B cell (primary cell): ENCODE data around the gene PDGFRB. TPM values are rescaled to one million over a fixed set of nuclear protein-coding genes. Genes with fewer than 3 reads are reported as not detected.
A peak's percentile ranks its signal among the peaks of the same experiment; 100 is the strongest.

ENCODE experiments used
- ATAC-seq: fragments of 200-7000 bp; cut with Tn5 transposase; one replicate; pipeline ENCODE4 v1.10.0; 2021; ENCODE audit warnings: low read depth, mild to moderate bottlenecking, moderate number of reproducible peaks, moderate library complexity
- CTCF ChIA-PET: fragments of 350-600 bp; sonication (Branson Sonifier 250); formaldehyde crosslinking; loops from one replicate; lab custom pipeline; 2021; ENCODE audit warnings: antibody characterized with exemption, inconsistent platforms; lab: Charles Lee
- POLR2A ChIA-PET: fragments of 350-600 bp; sonication (Branson Sonifier 250); formaldehyde crosslinking; loops from one replicate; lab custom pipeline; 2021; ENCODE audit warnings: antibody characterized with exemption; lab: Charles Lee
- DNase-seq: peaks from one replicate; pipeline ENCODE4 v3.0.0; 2013
- H2AFZ ChIP-seq: 2 replicates; pipeline ENCODE4 v1.6.1; 2012; ENCODE audit warnings: mild to moderate bottlenecking, low read depth, low read length; ENCODE audit not compliant: insufficient read depth, poor library complexity, severe bottlenecking
- H3K27ac ChIP-seq, 2 donors: 1 replicate in 1 of 2; 2 replicates in 1 of 2; pipeline ENCODE4 v1.5.1; 2012 to 2013; ENCODE audit warnings: low read length in 2 of 2, mild to moderate bottlenecking in 2 of 2, moderate library complexity in 1 of 2
- H3K27me3 ChIP-seq, 4 experiments: fragments of 200-600 bp in 1 of 4; sonication (generic) in 1 of 4; replicated peaks in 1 of 4; 1 replicate in 2 of 4; 2 replicates in 2 of 4; pipeline versions ENCODE4 v1.6.1 to v1.7.0; 2013 to 2016; ENCODE audit warnings: low read length in 3 of 4, mild to moderate bottlenecking in 2 of 4, mixed read lengths in 1 of 4, moderate library complexity in 1 of 4; ENCODE audit not compliant: insufficient read depth in 4 of 4, control insufficient read depth in 3 of 4; ENCODE audit errors: control extremely low read depth in 1 of 4
- H3K36me3 ChIP-seq, 2 experiments: replicated peaks in 1 of 2; 1 replicate in 1 of 2; 2 replicates in 1 of 2; pipeline versions ENCODE4 v1.6.1 to v1.7.1; 2013; ENCODE audit warnings: low read length in 1 of 2; ENCODE audit not compliant: insufficient read depth in 2 of 2, control insufficient read depth in 1 of 2; ENCODE audit errors: control extremely low read depth in 1 of 2, extremely low read depth in 1 of 2
- H3K4me1 ChIP-seq, 2 donors: fragments of 200-600 bp in 1 of 2; sonication (generic) in 1 of 2; 1 replicate in 1 of 2; 2 replicates in 1 of 2; pipeline versions ENCODE4 v1.5.1 to v1.6.1; 2013 to 2017; ENCODE audit warnings: low read length in 2 of 2; ENCODE audit not compliant: control insufficient read depth in 2 of 2, insufficient read depth in 2 of 2
- H3K4me2 ChIP-seq: replicated peaks from 2 replicates; pipeline ENCODE3; 2012; ENCODE audit warnings: mild to moderate bottlenecking, low read depth, low read length; ENCODE audit not compliant: poor library complexity, severe bottlenecking
- H3K4me3 ChIP-seq, 5 experiments: fragments of 200-600 bp in 1 of 5; sonication (generic) in 1 of 5; 1 replicate in 3 of 5; 2 replicates in 2 of 5; pipeline versions ENCODE4 v1.5.1 to v1.7.0; 2011 to 2016; ENCODE audit warnings: low read length in 4 of 5, mild to moderate bottlenecking in 4 of 5, low read depth in 2 of 5, control low read depth in 1 of 5, moderate library complexity in 1 of 5; ENCODE audit not compliant: insufficient read depth in 1 of 5; ENCODE audit errors: control extremely low read depth in 1 of 5, extremely low read depth in 1 of 5
- H3K79me2 ChIP-seq: fragments of 200-600 bp; sonication (generic); one replicate; pipeline ENCODE4 v1.6.0; 2016; ENCODE audit warnings: low read length; ENCODE audit not compliant: control insufficient read depth, insufficient read depth
- H3K9ac ChIP-seq: fragments of 200-600 bp; sonication (generic); 2 replicates; pipeline ENCODE4 v1.6.1; 2017; ENCODE audit warnings: mild to moderate bottlenecking, low read length, moderate library complexity
- H3K9me3 ChIP-seq, 3 donors: one replicate each; pipeline versions ENCODE4 v1.6.1 to v1.7.1; 2013; ENCODE audit warnings: low read length in 2 of 3; ENCODE audit not compliant: control insufficient read depth in 2 of 3, insufficient read depth in 1 of 3; ENCODE audit errors: control extremely low read depth in 1 of 3
- H4K20me1 ChIP-seq: 2 replicates; pipeline ENCODE4 v1.6.0; 2012; ENCODE audit warnings: mild to moderate bottlenecking, low read length; ENCODE audit not compliant: insufficient read depth, control insufficient read depth, poor library complexity, severe bottlenecking
- H3K27ac Mint-ChIP-seq: one replicate; pipeline ENCODE4 v1.8.0; 2021; ENCODE audit warnings: mixed read lengths
- H3K27me3 Mint-ChIP-seq: one replicate; pipeline ENCODE4 v1.8.0; 2021; ENCODE audit warnings: mixed read lengths
- H3K4me1 Mint-ChIP-seq: one replicate; pipeline ENCODE4 v1.8.0; 2021; ENCODE audit warnings: mixed read lengths
- H3K4me3 Mint-ChIP-seq: one replicate; pipeline ENCODE4 v1.8.0; 2021; ENCODE audit warnings: mixed read lengths
- H3K9me3 Mint-ChIP-seq: one replicate; pipeline ENCODE4 v1.8.0; 2022; ENCODE audit warnings: mixed read lengths; ENCODE audit not compliant: insufficient read depth
- EZH2 ChIP-seq: IDR thresholded peaks from 2 replicates; pipeline ENCODE4 v1.6.1; 2012; ENCODE audit warnings: borderline replicate concordance, low read depth, mild to moderate bottlenecking, moderate library complexity, low read length; ENCODE audit not compliant: insufficient read depth, poor library complexity, severe bottlenecking
- whole genome bisulfite sequencing: methylation state at CpG from one replicate; pipeline ENCODE4 v1.1.5; 2013; ENCODE audit warnings: missing lambda C conversion rate; ENCODE audit not compliant: insufficient coverage; 5-methylcytosine and 5-hydroxymethylcytosine counted together
- intact Hi-C: fragments of 100-400 bp; cut with micrococcal nuclease; formaldehyde crosslinking; loops from one replicate; pipeline ENCODE4 v1.10.0; 2022
- polyA plus RNA-seq: library from polyadenylated mRNA; depleted of rRNA; stranded (reverse); fragments of >200 nt; gene quantifications from 2 replicates; pipeline ENCODE4 v1.2.3, GENCODE V29; 2012
- total RNA-seq, 2 donors: library from RNA; stranded (reverse); fragments of 120-200 nt in 1 of 2; gene quantifications; 1 replicate in 1 of 2; 2 replicates in 1 of 2; pipeline versions ENCODE4 v1.2.3 to v1.2.4, GENCODE V29; 2013 to 2022
- TF ChIP-seq, protein P1 (sequence below): fragments of 200-600 bp; IDR thresholded peaks from one replicate; pipeline ENCODE4 v1.8.0; 2022; ENCODE audit warnings: antibody characterized with exemption, mild to moderate bottlenecking

Gene PDGFRB
- total and polyA plus RNA-seq, 2 donors (not counting 1 experiment from before 2014, with no cell fraction given) = 0.42 to 3.6 TPM

GRCh38 chr5:150130493-150130922, 25.1 kb downstream of the PDGFRB start:
- no peaks in the 10 kb centered on the region for H4K20me1 ChIP-seq
- H3K79me2 ChIP-seq = no peaks in the 10 kb centered on the region
- H3K27ac Mint-ChIP-seq = no peak overlapping the region
- DNase-seq (no peak), ATAC-seq (no peak)
- 93% methylated on average over 7 of the region's 8 CpGs for WGBS
- no peak overlapping the region for H3K27ac ChIP-seq
- H2AFZ ChIP-seq = no peak overlapping the region
- H3K27me3 Mint-ChIP-seq = no peaks in the 10 kb centered on the region
- H3K4me3 ChIP-seq = no peak overlapping the region
- no peak for TF ChIP-seq EZH2
- TF ChIP-seq, protein P1, sequence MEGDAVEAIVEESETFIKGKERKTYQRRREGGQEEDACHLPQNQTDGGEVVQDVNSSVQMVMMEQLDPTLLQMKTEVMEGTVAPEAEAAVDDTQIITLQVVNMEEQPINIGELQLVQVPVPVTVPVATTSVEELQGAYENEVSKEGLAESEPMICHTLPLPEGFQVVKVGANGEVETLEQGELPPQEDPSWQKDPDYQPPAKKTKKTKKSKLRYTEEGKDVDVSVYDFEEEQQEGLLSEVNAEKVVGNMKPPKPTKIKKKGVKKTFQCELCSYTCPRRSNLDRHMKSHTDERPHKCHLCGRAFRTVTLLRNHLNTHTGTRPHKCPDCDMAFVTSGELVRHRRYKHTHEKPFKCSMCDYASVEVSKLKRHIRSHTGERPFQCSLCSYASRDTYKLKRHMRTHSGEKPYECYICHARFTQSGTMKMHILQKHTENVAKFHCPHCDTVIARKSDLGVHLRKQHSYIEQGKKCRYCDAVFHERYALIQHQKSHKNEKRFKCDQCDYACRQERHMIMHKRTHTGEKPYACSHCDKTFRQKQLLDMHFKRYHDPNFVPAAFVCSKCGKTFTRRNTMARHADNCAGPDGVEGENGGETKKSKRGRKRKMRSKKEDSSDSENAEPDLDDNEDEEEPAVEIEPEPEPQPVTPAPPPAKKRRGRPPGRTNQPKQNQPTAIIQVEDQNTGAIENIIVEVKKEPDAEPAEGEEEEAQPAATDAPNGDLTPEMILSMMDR = no peak
- no peak overlapping the region for H3K4me3 Mint-ChIP-seq
- no peaks in the 10 kb centered on the region for H3K9me3 ChIP-seq
- no peaks in the 10 kb centered on the region for H3K9me3 Mint-ChIP-seq
- ChIA-PET CTCF (interaction anchor here (0.8 to 1.7 kb wide), 2 partner anchors 87 to 220 kb away, joined by 3 to 5 read pairs; no protein-coding TSS in a partner anchor), POLR2A (no interaction called here)
- H3K4me1 ChIP-seq = no peaks in the 10 kb centered on the region
- no peaks in the 10 kb centered on the region for H3K36me3 ChIP-seq
- H3K4me1 Mint-ChIP-seq = no peaks in the 10 kb centered on the region
- H3K4me2 ChIP-seq = no peak overlapping the region
- no peaks in the 10 kb centered on the region for H3K27me3 ChIP-seq
- intact Hi-C loops = no loop called here
- H3K9ac ChIP-seq = no peak overlapping the region

DNA sequence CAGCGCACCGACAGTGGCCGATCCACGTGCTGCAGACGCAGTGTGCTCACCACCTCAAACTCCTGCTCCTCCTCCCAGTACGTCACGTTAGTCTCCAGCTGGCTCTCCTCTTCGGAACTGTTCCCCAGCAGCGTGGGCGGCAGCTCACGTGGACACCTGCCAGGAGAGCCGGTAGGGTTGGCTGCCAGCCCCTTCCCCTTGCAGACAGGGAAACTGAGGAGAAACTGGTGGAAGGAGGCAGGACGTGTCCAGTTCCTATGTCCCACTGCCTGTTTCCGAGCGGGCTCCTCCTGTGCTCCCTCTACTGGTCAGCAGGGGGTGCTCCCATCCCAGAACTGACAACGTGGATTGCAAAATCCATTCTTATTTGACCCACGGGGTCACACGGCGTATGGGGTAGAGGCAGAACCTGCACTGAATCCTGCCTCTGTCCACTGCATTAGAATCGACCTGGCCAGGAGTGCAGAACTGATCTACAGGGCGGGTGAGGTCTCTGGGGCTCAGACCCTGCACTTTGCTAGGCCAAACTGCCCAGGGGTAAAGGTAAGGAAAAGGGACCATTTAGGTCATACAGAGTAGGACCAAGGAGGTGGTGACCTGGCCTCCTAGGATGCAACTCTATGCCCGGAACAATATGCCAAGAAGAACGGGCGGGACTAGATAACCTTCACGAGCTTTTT, 25.7 kb downstream of the PDGFRB start:
- Mint-ChIP-seq H3K27ac (no peak overlapping the region), H3K4me3 (no peak overlapping the region), H3K27me3 (no peaks in the 10 kb centered on the region), H3K4me1 (no peaks in the 10 kb centered on the region), H3K9me3 (no peaks in the 10 kb centered on the region)
- intact Hi-C loops = no loop called here
- H3K27me3 ChIP-seq = no peaks in the 10 kb centered on the region
- H4K20me1 ChIP-seq = no peaks in the 10 kb centered on the region
- TF ChIP-seq, protein P1 = peak; percentile 74
- TF ChIP-seq EZH2 = no peak
- no peaks in the 10 kb centered on the region for H3K36me3 ChIP-seq
- no peak overlapping the region for H3K4me3 ChIP-seq
- H3K9me3 ChIP-seq = no peaks in the 10 kb centered on the region
- no peak overlapping the region for H2AFZ ChIP-seq
- 63% methylated on average over 25 of the region's 25 CpGs for WGBS
- H3K4me2 ChIP-seq = no peak overlapping the region
- H3K79me2 ChIP-seq = no peaks in the 10 kb centered on the region
- H3K9ac ChIP-seq = no peak overlapping the region
- ChIA-PET POLR2A (no interaction called here), CTCF (interaction anchor here (0.8 to 1.7 kb wide), 3 partner anchors 32 to 221 kb away, joined by 3 to 5 read pairs (median 3); no protein-coding TSS in a partner anchor)
- ATAC-seq = peak; percentile 62
- DNase-seq = peak; percentile 58
- no peaks in the 10 kb centered on the region for H3K4me1 ChIP-seq
- no peak overlapping the region for H3K27ac ChIP-seq
